Frontal cortex (tissue), 4 donors: Measurements from ENCODE around the gene S100A2. TPM values are rescaled to one million over a fixed set of nuclear protein-coding genes. Genes with fewer than 3 reads are reported as not detected.
"Not testable (repeated sequence)": the region's sequence is repeated elsewhere in the genome, so short reads cannot be mapped to it uniquely, and the experiment has no call there.

Experiments used
- DNase-seq, 2 donors: peaks; one replicate each; pipeline ENCODE4 v3.0.0; 2012; ENCODE audit warnings: low spot score in 2 of 2
- FAIRE-seq: peaks from 2 replicates; lab custom pipeline; 2012; peaks lifted over from hg19 to GRCh38; lab: Jason Lieb, UNC
- total RNA-seq: library from RNA; depleted of rRNA; stranded (reverse); fragments of >200 nt; gene quantifications from one replicate; pipeline ENCODE4 v1.2.3, GENCODE V29; 2014
- donor health status: control.
- donor health status: control.
- donor health status: control.

S100A2 gene
- total RNA-seq, 1 donor from 2014 or later = not detected

DNA sequence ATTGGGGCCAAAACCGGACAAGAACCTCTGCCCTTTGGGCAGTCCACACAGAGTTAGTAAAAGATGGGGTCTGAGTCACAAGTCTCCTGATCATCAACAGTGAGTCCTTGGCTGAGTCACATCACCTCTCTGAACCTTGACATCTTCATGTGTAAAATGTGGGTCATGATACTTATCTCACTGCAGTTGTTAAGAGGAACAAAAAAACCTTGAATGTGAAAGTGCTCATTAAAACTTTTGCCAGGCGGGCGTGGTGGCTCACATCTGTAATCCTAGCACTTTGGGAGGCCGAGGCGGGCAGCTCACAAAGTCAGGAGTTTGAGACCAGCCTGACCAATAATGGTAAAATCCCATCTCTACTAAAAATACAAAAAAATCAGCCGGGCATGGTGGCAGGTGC is 31.6 kb upstream of the S100A2 start:
- no peak for DNase-seq
- FAIRE-seq = no peak

DNA sequence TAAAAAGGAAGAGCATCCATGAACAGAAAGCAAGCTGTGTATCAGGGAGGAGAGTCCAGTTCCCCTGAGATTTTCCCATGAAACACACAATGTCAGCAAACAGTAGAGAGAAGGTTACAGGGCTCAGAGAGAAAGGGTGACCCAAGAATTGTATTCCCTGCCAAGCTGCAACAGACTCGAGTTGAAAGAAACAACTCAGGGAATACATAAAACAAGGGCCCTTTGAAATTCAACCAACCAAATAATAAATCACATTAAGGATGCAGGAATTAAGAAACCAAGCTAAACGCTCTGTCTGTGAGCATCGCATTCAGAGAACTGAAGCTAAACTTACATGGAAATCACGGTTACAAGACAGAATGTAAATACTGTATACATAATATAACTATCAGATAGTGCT is 27.1 kb upstream of the S100A2 start:
- no peak for DNase-seq

GRCh38 chr1:153588482-153588881 is 22.8 kb upstream of the S100A2 start:
- FAIRE-seq (no peak), DNase-seq (no peak)

More for the DNA sequence above, 27.1 kb upstream of the S100A2 start:
- no peak for FAIRE-seq

DNA sequence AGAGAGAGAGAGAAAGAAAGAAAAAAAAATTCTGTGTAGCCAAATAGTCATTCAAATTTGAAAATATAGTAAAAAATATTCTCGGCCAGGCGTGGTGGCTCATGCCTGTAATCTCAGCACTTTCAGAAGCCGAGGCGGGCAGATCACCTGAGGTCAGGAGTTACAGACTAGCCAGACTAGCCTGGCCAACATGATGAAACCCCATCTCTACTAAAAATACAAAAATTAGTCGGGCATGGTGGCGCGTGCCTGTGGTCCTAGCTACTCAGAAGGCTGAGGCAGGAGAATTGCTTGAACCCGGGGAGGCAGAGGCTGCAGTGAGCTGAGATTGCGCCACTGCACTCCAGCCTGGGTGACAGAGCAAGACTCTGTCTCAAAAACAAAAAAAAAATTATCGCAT is 22.4 kb upstream of the S100A2 start:
- FAIRE-seq, DNase-seq: not testable (repeated sequence)

- FAIRE-seq (no peak), DNase-seq (no peak)
Observed at GRCh38 chr1:153587314-153587713, 21.7 kb upstream of the S100A2 start.

GRCh38 chr1:153586347-153586746 is 20.7 kb upstream of the S100A2 start:
- FAIRE-seq = no peak
- no peak for DNase-seq

DNA sequence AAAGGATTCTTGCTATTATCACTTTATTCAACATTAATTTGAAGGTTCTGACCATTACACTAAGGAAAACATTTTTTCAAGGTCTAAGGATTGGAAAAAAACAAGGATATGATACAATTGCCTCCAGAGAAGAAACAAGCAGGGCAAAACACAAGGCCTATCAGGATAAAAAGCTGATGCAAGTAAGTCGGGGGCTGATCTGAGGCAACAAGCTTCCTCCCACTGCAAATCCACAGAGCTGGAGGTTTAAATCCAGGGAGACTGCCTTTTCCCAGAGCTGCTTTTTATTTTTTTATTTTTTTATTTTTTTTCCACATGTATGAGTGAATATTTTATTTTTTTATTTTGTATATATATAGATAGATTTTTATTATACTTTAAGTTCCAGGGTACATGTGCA is 19.4 kb upstream of the S100A2 start:
- FAIRE-seq (no peak), DNase-seq (no peak)

DNA sequence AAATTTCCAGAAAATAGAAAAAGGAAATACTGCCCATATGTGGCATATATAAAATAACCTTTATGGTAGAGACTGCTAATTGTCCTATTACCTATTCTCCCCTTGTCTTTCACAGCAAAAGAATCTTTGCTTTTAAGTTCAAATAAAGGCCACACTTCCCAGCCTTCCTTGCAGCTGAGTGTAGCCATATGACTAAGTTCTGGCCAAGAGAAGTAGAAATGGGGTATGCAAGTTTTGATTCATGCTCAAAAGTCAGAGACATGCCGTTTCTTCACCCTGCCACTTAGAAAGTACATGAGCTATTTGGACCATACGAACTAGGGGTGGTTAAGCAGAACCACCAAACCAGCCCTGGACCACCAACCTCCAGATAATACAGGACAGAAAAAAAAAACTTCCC is 18.3 kb upstream of the S100A2 start:
- DNase-seq (no peak), FAIRE-seq (peak; percentile 33)

DNA sequence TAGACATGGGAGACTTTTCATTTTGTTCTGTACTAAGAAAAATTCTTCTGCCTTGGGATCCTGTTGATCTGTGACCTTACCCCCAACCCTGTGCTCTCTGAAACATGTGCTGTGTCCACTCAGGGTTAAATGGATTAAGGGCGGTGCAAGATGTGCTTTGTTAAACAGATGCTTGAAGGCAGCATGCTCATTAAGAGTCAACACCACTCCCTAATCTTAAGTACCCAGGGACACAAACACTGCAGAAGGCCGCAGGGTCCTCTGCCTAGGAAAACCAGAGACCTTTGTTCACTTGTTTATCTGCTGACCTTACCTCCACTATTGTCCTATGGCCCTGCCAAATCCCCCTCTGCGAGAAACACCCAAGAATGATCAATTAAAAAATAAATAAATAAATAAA is 17.9 kb upstream of the S100A2 start:
- not testable (repeated sequence) for DNase-seq, FAIRE-seq

DNA sequence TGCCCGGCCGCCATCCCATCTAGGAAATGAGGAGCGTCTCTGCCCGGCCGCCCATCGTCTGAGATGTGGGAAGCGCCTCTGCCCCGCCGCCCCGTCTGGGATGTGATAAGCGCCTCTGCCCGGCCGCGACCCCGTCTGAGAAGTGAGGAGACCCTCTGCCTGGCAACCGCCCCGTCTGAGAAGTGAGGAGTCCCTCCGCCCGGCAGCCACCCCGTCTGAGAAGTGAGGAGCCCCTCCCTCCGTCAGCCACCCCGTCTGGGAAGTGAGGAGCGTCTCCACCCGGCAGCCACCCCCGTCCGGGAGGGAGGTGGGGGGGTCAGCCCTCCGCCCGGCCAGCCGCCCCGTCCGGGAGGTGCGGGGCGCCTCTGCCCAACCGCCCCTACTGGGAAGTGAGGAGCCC is 17.2 kb upstream of the S100A2 start:
- FAIRE-seq = not testable (repeated sequence)

GRCh38 chr1:153578936-153579335 is 13.3 kb upstream of the S100A2 start:
- DNase-seq (no peak), FAIRE-seq (no peak)

More for the DNA sequence above, 17.2 kb upstream of the S100A2 start:
- DNase-seq = not testable (repeated sequence)

- no peak for FAIRE-seq
Observed at GRCh38 chr1:153578490-153578889, 12.8 kb upstream of the S100A2 start.

DNA sequence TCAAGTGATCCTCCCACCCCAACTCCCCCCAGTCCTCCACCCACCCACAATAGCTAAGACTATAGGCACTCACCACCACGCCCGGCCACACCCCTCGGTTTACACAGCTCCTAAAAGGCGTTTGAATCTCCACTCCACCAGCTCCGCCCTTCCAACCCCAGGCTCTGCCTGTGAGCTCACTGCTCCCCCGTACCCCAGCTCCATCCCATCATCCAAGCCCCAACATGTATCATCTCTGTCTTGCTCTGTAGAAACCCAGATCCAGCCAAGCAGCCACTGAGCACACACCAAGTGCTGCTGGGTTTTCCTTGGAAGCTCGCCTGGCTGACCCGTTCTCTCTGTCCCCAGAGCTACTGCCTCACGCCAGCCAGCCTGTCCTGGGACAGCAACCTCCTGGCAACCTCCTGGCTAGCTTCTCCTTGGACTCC is 12.0 kb upstream of the S100A2 start:
- FAIRE-seq = no peak
- DNase-seq = peak in 1 of 2 donors; percentile 42

More at GRCh38 chr1:153578490-153578889, 12.8 kb upstream of the S100A2 start:
- DNase-seq = no peak

DNA sequence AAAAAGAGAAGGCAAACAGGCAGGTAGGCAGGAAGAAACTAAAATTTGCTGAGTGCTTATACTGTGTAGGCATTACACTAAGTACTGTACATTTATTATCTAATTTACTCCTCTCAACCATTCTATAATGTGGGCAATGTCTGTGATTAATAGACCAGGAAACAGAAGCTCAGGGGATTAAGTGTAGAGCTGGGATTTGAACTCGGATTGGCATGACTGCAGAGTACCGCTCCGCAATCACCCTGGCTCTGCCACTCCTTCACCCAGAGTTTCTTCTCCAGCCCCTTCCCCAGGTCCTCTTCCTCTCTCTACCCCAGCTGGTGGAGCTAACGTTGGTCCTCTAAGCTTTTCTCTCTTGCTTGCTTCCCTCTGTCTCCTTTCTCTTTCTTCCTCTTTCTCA is 11.5 kb upstream of the S100A2 start:
- DNase-seq = no peak
- FAIRE-seq = no peak

GRCh38 chr1:153575497-153575896 is 9.9 kb upstream of the S100A2 start:
- not testable (repeated sequence) for DNase-seq, FAIRE-seq

DNA sequence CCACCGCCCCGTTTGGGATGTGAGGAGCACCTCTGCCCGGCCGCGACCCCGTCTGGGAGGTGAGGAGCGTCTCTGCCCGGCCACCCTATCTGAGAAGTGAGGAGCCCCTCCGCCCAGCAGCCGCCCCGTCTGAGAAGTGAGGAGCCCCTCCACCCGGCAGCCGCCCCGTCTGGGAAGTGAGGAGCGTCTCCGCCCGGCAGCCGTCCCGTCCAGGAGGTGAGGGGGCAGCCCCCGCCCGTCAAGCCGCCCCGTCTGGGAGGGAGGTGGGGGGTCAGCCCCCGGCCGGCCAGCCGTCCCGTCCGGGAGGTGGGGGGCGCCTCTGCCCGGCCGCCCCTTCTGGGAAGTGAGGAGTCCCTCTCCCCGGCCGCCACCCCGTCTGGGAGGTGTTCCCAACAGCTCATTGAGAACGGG is 9.4 kb upstream of the S100A2 start:
- not testable (repeated sequence) for FAIRE-seq, DNase-seq

- DNase-seq (no peak), FAIRE-seq (no peak)
Observed at GRCh38 chr1:153573351-153573750, 7.7 kb upstream of the S100A2 start.

GRCh38 chr1:153572569-153573015 is 6.9 kb upstream of the S100A2 start:
- DNase-seq = peak; percentile 78 to 79
- no peak for FAIRE-seq

DNA sequence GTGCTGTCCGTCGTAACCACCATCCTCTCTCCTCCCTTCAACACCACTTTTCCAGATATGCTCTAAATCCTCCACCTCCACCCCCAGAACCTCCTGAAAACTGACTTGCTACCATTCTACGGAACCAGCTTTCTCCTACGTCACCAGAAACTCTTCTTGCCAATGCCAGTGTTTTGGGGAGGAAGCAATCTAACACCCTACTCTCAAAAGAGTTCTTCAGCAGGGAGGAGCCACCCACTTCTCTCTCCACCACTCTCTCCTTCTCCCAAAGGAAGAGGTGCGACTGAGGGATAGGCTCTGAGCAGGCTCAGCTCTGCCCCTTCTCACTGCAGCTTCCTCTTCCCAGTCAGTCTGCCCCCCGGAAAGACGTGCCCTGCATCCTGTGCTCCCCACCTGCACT is 6.1 kb upstream of the S100A2 start:
- FAIRE-seq = no peak
- no peak for DNase-seq

DNA sequence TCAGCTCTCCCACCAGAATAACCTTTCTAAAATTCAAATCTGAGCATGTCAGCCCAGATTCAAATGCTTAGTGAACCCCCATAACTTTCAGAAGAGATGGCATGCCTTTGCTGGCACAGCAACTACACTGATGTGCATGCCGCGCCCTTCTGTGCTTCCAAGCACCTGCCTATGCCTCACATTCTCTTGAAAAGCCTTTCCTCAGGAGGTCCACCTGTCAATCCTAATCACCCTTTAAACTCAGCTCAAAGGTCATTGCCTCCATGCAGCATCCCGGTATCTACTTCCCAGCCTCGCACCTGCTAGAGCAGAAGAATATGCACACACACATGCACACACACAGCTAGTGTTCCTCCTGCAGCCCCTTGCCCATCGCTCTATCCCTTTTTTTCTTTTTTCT is 5.2 kb upstream of the S100A2 start:
- no peak for FAIRE-seq
- no peak for DNase-seq

GRCh38 chr1:153569465-153569864 is 3.8 kb upstream of the S100A2 start:
- DNase-seq (no peak), FAIRE-seq (no peak)

- no peak for FAIRE-seq
- peak; percentile 65 to 83 for DNase-seq
Observed at GRCh38 chr1:153568367-153569099, 2.9 kb upstream of the S100A2 start.
